ENCODE results near the gene DECR2. TPM values are rescaled to one million over a fixed set of nuclear protein-coding genes. Genes with fewer than 3 reads are reported as not detected.
A peak's percentile ranks its signal among the peaks of the same experiment; 100 is the strongest.

DECR2 gene
- total and polyA plus RNA-seq, 2 donors from 2014 or later, result 23.8 to 58.9 TPM

DNA sequence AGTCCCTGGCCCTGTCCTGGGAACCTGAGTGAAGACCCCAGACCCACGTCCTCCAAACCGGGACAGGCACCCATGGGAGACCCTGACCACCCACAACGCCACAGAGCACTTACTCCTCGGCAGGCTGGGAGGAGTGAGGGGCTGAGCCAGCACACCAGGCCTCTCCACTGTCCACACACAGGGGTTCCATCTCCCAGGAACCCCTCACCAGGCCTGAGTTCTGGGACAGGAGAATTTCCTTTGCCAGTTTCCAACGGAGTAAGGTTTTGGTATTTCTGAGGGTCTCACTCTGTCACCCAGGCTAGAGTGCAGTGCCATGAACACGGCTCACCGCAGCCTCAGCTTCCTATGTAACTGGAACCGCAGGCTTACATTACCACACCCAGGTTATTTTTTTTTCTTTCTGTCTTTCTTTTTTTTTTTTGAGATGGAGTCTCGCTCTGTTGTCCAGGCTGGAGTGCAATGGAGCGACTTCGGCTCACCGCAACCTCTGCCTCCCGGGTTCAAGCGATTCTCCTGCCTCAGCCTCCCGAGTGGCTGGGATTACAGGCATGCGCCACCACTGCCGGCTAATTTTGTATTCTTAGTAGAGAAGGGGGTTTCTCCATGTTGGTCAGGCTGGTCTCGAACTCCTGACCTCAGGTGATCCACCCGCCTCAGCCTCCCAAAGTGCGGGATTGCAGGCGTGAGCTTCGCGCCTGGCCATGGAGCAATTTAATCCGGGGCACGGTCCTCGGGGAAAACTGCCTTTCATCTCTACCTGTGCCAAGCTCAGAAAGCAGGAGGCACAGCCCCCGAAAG is 21.5 kb upstream of the DECR2 start:
- TF ChIP-seq, protein P1, sequence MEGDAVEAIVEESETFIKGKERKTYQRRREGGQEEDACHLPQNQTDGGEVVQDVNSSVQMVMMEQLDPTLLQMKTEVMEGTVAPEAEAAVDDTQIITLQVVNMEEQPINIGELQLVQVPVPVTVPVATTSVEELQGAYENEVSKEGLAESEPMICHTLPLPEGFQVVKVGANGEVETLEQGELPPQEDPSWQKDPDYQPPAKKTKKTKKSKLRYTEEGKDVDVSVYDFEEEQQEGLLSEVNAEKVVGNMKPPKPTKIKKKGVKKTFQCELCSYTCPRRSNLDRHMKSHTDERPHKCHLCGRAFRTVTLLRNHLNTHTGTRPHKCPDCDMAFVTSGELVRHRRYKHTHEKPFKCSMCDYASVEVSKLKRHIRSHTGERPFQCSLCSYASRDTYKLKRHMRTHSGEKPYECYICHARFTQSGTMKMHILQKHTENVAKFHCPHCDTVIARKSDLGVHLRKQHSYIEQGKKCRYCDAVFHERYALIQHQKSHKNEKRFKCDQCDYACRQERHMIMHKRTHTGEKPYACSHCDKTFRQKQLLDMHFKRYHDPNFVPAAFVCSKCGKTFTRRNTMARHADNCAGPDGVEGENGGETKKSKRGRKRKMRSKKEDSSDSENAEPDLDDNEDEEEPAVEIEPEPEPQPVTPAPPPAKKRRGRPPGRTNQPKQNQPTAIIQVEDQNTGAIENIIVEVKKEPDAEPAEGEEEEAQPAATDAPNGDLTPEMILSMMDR (IDR thresholded peaks at IDR 0.05; ENCODE audit: borderline replicate concordance, extremely low read depth, insufficient read depth), result no peak
- intact Hi-C loops (cut with DNase I), result no loop called here
- H3K9ac ChIP-seq (ENCODE audit: low read length in 3 of 3), result peak overlapping the region in 2 of 3 donors; percentile 12 to 55
- H3K9me3 ChIP-seq (ENCODE audit: control insufficient read depth in 2 of 3, insufficient read depth in 1 of 3, low read length in 3 of 3), result no peaks in the 10 kb centered on the region
- H3K27ac ChIP-seq (ENCODE audit: low read depth in 2 of 2, low read length in 2 of 2), result peak overlapping the region; percentile 78 to 86
- DNase-seq (peak in 1 of 5 donors; percentile 75), FAIRE-seq (no peak)
- peaks cover 0 to 32% (median 0%) of the 10 kb centered on the region in 3 donors for H3K4me1 ChIP-seq (ENCODE audit: control insufficient read depth in 2 of 3, insufficient read depth in 2 of 3, low read depth in 1 of 3, low read length in 3 of 3)
- peak overlapping the region in 1 of 3 donors; percentile 72 for H3K4me3 ChIP-seq (ENCODE audit: low read length in 3 of 3)
- no peaks in the 10 kb centered on the region for H3K27me3 ChIP-seq (ENCODE audit: control insufficient read depth, insufficient read depth, low read length)
- H3K36me3 ChIP-seq (ENCODE audit: control insufficient read depth in 2 of 3, insufficient read depth in 3 of 3, low read length in 3 of 3), result peaks cover 0 to 3% (median 0%) of the 10 kb centered on the region in 3 donors

DNA sequence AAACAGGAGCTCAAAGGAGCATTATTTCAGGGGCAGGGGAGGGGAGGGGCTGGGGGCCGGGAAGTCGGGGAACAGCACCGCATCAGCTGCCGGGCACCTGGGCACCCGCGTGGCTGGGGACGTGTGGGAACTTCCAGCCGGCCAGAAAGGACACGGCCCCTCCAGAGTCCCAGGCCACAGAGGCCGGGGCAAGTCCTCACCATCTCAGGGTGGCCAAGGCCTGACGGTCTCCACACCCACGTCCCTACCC is 21.0 kb upstream of the DECR2 start:
- H3K27ac ChIP-seq (ENCODE audit: low read depth in 2 of 2, low read length in 2 of 2), result peak overlapping the region; percentile 78 to 80
- TF ChIP-seq, protein P1 (IDR thresholded peaks at IDR 0.05; ENCODE audit: borderline replicate concordance, extremely low read depth, insufficient read depth), result no peak
- H3K27me3 ChIP-seq (ENCODE audit: control insufficient read depth, insufficient read depth, low read length), result no peaks in the 10 kb centered on the region
- H3K4me3 ChIP-seq (ENCODE audit: low read length in 3 of 3), result peak overlapping the region; percentile 41 to 72 (median 58)
- H3K9ac ChIP-seq (ENCODE audit: low read length in 3 of 3), result peak overlapping the region in 2 of 3 donors; percentile 65 to 85
- intact Hi-C loops (cut with DNase I), result no loop called here
- H3K9me3 ChIP-seq (ENCODE audit: control insufficient read depth in 2 of 3, insufficient read depth in 1 of 3, low read length in 3 of 3), result no peaks in the 10 kb centered on the region
- peaks cover 0 to 3% (median 0%) of the 10 kb centered on the region in 3 donors for H3K36me3 ChIP-seq (ENCODE audit: control insufficient read depth in 2 of 3, insufficient read depth in 3 of 3, low read length in 3 of 3)
- H3K4me1 ChIP-seq (ENCODE audit: control insufficient read depth in 2 of 3, insufficient read depth in 2 of 3, low read depth in 1 of 3, low read length in 3 of 3), result peaks cover 0 to 32% (median 0%) of the 10 kb centered on the region in 3 donors
- no peak for FAIRE-seq
- DNase-seq, result peak in 1 of 5 donors; percentile 82

DNA sequence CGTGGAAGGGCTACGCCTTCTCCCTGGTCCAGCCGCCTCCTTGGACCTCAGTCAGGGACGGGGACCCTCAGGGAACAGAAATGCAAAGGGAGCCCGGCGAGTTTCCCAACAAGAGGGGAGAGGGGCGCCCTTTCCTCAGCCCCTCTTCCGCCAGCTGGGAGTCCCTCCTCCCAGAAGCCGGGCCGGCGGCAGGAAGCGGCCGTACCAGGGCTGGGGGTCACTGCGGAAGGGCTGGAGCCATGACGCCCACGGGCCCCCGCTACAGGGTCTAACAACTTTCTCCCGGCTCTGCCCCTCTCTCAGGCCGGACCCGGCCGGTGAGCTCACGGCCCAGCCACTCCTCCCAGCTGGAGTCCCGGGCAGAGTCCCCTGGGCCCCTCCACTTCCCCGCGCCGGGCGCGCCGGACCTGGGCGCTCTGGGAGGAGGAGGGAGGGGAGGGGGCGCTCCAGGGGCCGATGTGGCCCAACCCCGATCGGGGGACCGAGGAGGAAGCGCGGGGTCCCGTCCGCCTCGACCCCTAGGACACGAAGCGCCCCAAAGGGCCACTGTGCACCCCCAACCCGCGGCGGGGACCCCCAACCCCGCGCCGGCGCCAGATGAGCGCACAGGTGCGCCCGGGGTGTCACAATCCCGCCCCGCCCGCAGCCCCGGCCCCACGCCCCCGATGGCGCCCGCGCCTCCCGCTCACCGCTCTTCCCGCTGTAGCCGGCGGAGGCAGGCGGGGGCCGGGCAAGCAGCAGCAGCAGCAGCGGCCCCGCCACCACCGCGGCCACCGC is 20.5 kb upstream of the DECR2 start:
- no peak for FAIRE-seq

More for the DNA sequence above, 20.5 kb upstream of the DECR2 start:
- peak overlapping the region; percentile 78 to 80 for H3K27ac ChIP-seq (ENCODE audit: low read depth in 2 of 2, low read length in 2 of 2)
- peaks cover 0 to 32% (median 0%) of the 10 kb centered on the region in 3 donors for H3K4me1 ChIP-seq (ENCODE audit: control insufficient read depth in 2 of 3, insufficient read depth in 2 of 3, low read depth in 1 of 3, low read length in 3 of 3)
- TF ChIP-seq, protein P1 (IDR thresholded peaks at IDR 0.05; ENCODE audit: borderline replicate concordance, extremely low read depth, insufficient read depth), result no peak
- intact Hi-C loops (cut with DNase I), result no loop called here
- H3K9ac ChIP-seq (ENCODE audit: low read length in 3 of 3), result peak overlapping the region in 2 of 3 donors; percentile 65 to 85
- no peaks in the 10 kb centered on the region for H3K27me3 ChIP-seq (ENCODE audit: control insufficient read depth, insufficient read depth, low read length)
- peaks cover 0 to 3% (median 0%) of the 10 kb centered on the region in 3 donors for H3K36me3 ChIP-seq (ENCODE audit: control insufficient read depth in 2 of 3, insufficient read depth in 3 of 3, low read length in 3 of 3)
- DNase-seq, result peak in 4 of 5 donors; percentile 51 to 86 (median 67)
- no peaks in the 10 kb centered on the region for H3K9me3 ChIP-seq (ENCODE audit: control insufficient read depth in 2 of 3, insufficient read depth in 1 of 3, low read length in 3 of 3)
- H3K4me3 ChIP-seq (ENCODE audit: low read length in 3 of 3), result peak overlapping the region; percentile 41 to 72 (median 58)

Data from kidney (tissue), 14 donors.